Measurements from ENCODE around the gene DUSP6. TPM values are rescaled to one million over a fixed set of nuclear protein-coding genes. Genes with fewer than 3 reads are reported as not detected.

DUSP6 gene
- total RNA-seq, 4 donors from 2014 or later: 22.9 to 83.4 (median 53.2) TPM

DNA sequence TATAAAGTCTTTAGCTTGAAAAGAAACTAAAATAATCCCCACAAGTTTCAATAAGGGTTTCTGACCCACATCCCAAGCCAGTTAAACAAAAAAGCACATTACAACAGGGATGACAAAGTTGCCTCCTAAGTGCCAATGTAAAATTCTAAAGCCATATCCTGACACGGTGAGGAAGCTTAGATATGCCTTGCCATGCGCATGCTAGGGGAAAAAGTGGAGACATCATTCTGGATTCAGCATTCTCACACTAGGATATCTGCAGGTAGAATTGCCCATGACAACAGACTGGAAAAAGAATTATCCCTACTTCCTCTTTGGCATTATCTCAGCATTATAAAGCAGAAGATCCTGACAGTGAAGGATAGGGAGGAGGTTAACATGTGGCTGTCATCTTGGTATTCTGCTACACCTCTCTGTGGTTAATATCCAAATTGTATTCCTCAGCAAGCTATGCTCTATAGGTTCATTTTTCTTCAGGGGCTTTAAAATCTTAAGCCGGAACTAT is 4.9 kb downstream of the DUSP6 start:
- 71 to 87% methylated on average over 3 of the region's 3 CpGs for WGBS, 2 donors (ENCODE audit: low coverage in 1 of 2)
- in situ Hi-C loops (cut with MboI; ENCODE audit: low pct_ligation_motif_present in 1 of 4, low pct_unique_long_range_greater_than_20kb in 1 of 4, low sequenced_read_pairs in 3 of 4): no loop called here

GRCh38 chr12:89346741-89347324 is 5.5 kb downstream of the DUSP6 start:
- WGBS, 2 donors (ENCODE audit: low coverage in 1 of 2): 39 to 51% methylated on average over 7 to 8 of the region's 8 CpGs
- Histone ChIP-seq H3K4me1 (peaks cover 0 to 57% (median 18%) of the 10 kb centered on the region in 4 donors), H3K27ac (peak overlapping the region; percentile 50 to 98 (median 66)), H3K27me3 (no peaks in the 10 kb centered on the region), H3K36me3 (no peaks in the 10 kb centered on the region), H3K4me3 (peak overlapping the region in 1 of 4 donors; percentile 2), H3K9me3 (no peaks in the 10 kb centered on the region)
- TF ChIP-seq POLR2A (IDR thresholded peaks at IDR 0.05): no peak
- peak in 1 of 3 donors; percentile 21 for TF ChIP-seq POLR2AphosphoS5 (IDR thresholded peaks at IDR 0.05)
- TF ChIP-seq EP300 (IDR thresholded peaks at IDR 0.05; ENCODE audit: low read depth): no peak
- no peak for DNase-seq
- intact Hi-C loops (cut with DNase I; ENCODE audit: low total_unique reads) (no loop called here), in situ Hi-C loops (cut with MboI; ENCODE audit: low pct_ligation_motif_present in 1 of 4, low pct_unique_long_range_greater_than_20kb in 1 of 4, low sequenced_read_pairs in 3 of 4) (no loop called here)

More for the DNA sequence above, 4.9 kb downstream of the DUSP6 start:
- TF ChIP-seq, protein P1, sequence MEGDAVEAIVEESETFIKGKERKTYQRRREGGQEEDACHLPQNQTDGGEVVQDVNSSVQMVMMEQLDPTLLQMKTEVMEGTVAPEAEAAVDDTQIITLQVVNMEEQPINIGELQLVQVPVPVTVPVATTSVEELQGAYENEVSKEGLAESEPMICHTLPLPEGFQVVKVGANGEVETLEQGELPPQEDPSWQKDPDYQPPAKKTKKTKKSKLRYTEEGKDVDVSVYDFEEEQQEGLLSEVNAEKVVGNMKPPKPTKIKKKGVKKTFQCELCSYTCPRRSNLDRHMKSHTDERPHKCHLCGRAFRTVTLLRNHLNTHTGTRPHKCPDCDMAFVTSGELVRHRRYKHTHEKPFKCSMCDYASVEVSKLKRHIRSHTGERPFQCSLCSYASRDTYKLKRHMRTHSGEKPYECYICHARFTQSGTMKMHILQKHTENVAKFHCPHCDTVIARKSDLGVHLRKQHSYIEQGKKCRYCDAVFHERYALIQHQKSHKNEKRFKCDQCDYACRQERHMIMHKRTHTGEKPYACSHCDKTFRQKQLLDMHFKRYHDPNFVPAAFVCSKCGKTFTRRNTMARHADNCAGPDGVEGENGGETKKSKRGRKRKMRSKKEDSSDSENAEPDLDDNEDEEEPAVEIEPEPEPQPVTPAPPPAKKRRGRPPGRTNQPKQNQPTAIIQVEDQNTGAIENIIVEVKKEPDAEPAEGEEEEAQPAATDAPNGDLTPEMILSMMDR (IDR thresholded peaks at IDR 0.05): no peak
- TF ChIP-seq EP300 (IDR thresholded peaks at IDR 0.05; ENCODE audit: low read depth) (no peak), POLR2AphosphoS5 (IDR thresholded peaks at IDR 0.05) (no peak), POLR2A (IDR thresholded peaks at IDR 0.05) (no peak)
- DNase-seq: no peak
- Histone ChIP-seq H3K27ac (peak overlapping the region; percentile 50 to 98 (median 66)), H3K9me3 (no peaks in the 10 kb centered on the region), H3K36me3 (no peaks in the 10 kb centered on the region), H3K4me3 (peak overlapping the region in 1 of 4 donors; percentile 67), H3K27me3 (no peaks in the 10 kb centered on the region), H3K4me1 (peaks cover 0 to 57% (median 18%) of the 10 kb centered on the region in 4 donors)
- intact Hi-C loops (cut with DNase I; ENCODE audit: low total_unique reads): no loop called here

DNA sequence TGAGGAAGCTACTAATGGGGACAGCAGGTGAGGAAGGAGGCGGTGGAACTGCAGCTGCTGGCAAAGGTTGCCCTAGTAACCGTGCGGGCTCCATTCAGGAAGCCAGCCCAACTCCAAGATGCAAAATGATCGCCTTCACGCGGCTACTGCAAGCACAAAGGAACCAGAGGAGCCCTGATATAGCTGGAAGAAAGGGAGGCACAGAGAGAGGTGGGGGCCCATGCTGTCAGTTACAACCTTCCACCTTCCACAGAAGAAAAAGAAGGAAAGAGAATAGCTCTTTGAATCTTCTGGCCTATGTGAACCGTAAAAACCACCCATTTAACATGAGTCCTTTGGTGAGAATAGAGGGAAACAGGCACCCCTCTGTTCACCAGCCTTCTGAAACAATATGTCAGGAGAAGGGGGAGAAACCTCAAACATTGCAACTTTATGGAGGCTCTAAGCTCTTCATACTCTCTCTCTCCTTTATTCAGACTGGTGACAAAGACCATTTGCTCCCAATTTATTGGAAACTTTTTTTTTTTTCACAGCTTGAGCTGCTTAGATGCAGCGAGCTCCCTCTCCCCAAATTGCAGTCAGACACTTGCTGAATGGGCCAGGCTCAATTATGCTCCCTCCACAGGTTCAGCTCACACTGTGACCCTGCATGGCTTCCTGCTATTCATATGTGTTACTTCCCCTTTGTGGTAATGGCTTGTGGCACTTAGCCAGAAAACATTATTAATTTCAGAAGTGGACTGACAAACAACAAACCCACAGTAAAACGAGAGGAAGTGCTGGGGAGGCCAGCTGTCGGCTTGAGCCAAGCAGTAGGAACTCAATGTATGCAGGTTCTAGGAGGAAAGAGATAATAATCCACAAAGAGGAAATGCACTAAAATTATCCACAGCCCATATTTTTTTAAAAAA is 6.2 kb downstream of the DUSP6 start:
- Histone ChIP-seq H3K27me3 (no peaks in the 10 kb centered on the region), H3K4me1 (peaks cover 0 to 57% (median 18%) of the 10 kb centered on the region in 4 donors), H3K4me3 (peak overlapping the region in 1 of 4 donors; percentile 2), H3K27ac (peak overlapping the region; percentile 50 to 98 (median 66)), H3K9me3 (no peaks in the 10 kb centered on the region), H3K36me3 (no peaks in the 10 kb centered on the region)
- DNase-seq: peak; percentile 60
- 37 to 62% methylated on average over 3 to 10 of the region's 10 CpGs for WGBS, 2 donors (ENCODE audit: low coverage in 1 of 2)
- in situ Hi-C loops (cut with MboI; ENCODE audit: low pct_ligation_motif_present in 1 of 4, low pct_unique_long_range_greater_than_20kb in 1 of 4, low sequenced_read_pairs in 3 of 4): no loop called here
- TF ChIP-seq EP300 (IDR thresholded peaks at IDR 0.05; ENCODE audit: low read depth) (no peak), POLR2AphosphoS5 (IDR thresholded peaks at IDR 0.05) (peak in 1 of 3 donors; percentile 50)
- intact Hi-C loops (cut with DNase I; ENCODE audit: low total_unique reads): no loop called here

DNA sequence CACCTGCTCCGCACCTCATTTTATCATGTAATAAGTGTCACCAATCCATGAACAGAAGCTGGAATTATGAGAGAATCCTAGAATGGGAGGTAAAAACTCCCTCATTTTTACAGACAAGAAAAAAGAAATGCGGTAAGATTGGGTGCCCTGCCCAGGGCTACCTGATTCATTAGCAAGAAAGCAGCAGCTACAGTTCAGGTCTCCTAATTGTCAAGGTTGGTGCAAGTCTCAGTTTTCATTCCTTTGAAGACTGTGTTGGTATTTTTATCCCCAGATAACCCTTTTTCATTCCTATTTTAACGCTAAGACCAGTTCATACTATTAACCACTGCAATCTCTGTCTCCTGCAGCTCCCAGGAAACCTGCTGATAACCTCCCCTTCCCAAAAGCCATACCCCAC is 6.9 kb downstream of the DUSP6 start:
- Histone ChIP-seq H3K36me3 (no peaks in the 10 kb centered on the region), H3K27me3 (no peaks in the 10 kb centered on the region), H3K27ac (peak overlapping the region in 3 of 4 donors; percentile 50 to 98 (median 72)), H3K4me3 (no peak overlapping the region), H3K4me1 (peaks cover 0 to 54% (median 17%) of the 10 kb centered on the region in 4 donors), H3K9me3 (no peaks in the 10 kb centered on the region)
- intact Hi-C loops (cut with DNase I; ENCODE audit: low total_unique reads) (no loop called here), in situ Hi-C loops (cut with MboI; ENCODE audit: low pct_ligation_motif_present in 1 of 4, low pct_unique_long_range_greater_than_20kb in 1 of 4, low sequenced_read_pairs in 3 of 4) (no loop called here)
- 84 to 86% methylated on average over 3 of the region's 3 CpGs for WGBS, 2 donors (ENCODE audit: low coverage in 1 of 2)
- no peak for DNase-seq
- TF ChIP-seq POLR2A (IDR thresholded peaks at IDR 0.05): no peak
- no peak for TF ChIP-seq EP300 (IDR thresholded peaks at IDR 0.05; ENCODE audit: low read depth)
- TF ChIP-seq, protein P1 (IDR thresholded peaks at IDR 0.05): no peak
- no peak for TF ChIP-seq POLR2AphosphoS5 (IDR thresholded peaks at IDR 0.05)

DNA sequence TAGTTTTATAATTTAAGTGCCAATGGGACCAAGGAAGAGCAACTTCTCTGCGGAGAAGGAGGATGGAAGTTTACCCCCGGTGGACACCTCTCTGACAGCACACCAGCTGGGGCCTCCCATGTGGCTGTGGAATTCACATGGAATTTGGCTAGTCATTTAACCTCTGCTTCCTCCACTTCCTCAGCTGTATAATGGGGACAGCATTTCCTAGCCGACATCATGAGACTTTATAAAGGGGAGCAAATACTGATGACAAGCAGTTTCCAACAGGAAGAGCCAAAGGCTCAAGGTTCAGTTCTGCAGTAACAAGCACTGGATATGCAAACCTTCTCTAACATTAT is 7.5 kb downstream of the DUSP6 start:
- no peak for TF ChIP-seq POLR2A (IDR thresholded peaks at IDR 0.05)
- TF ChIP-seq, protein P1 (IDR thresholded peaks at IDR 0.05): no peak
- Histone ChIP-seq H3K27me3 (no peaks in the 10 kb centered on the region), H3K36me3 (no peaks in the 10 kb centered on the region), H3K4me1 (peaks cover 0 to 49% (median 14%) of the 10 kb centered on the region in 4 donors), H3K9me3 (no peaks in the 10 kb centered on the region), H3K27ac (peak overlapping the region in 1 of 4 donors; percentile 98), H3K4me3 (no peak overlapping the region)
- 74% methylated on average over 3 of the region's 3 CpGs; no CpG with 5 or more reads in 1 of the 2 donors for WGBS, 2 donors (ENCODE audit: low coverage in 1 of 2)
- intact Hi-C loops (cut with DNase I; ENCODE audit: low total_unique reads): no loop called here
- in situ Hi-C loops (cut with MboI; ENCODE audit: low pct_ligation_motif_present in 1 of 4, low pct_unique_long_range_greater_than_20kb in 1 of 4, low sequenced_read_pairs in 3 of 4): no loop called here
- DNase-seq: no peak

Data from transverse colon (tissue), 4 donors.